NCI-H2196 (cell line): ENCODE data around the gene CNDP2.
"Not testable (repeated sequence)": the region's sequence is repeated elsewhere in the genome, so short reads cannot be mapped to it uniquely, and the experiment has no call there.

Source experiments
- DNase-seq: peaks from one replicate; lab custom pipeline; 2025; ENCODE audit not compliant: unreplicated experiment; lab: John Stamatoyannopoulos, UW

Gene CNDP2

DNA sequence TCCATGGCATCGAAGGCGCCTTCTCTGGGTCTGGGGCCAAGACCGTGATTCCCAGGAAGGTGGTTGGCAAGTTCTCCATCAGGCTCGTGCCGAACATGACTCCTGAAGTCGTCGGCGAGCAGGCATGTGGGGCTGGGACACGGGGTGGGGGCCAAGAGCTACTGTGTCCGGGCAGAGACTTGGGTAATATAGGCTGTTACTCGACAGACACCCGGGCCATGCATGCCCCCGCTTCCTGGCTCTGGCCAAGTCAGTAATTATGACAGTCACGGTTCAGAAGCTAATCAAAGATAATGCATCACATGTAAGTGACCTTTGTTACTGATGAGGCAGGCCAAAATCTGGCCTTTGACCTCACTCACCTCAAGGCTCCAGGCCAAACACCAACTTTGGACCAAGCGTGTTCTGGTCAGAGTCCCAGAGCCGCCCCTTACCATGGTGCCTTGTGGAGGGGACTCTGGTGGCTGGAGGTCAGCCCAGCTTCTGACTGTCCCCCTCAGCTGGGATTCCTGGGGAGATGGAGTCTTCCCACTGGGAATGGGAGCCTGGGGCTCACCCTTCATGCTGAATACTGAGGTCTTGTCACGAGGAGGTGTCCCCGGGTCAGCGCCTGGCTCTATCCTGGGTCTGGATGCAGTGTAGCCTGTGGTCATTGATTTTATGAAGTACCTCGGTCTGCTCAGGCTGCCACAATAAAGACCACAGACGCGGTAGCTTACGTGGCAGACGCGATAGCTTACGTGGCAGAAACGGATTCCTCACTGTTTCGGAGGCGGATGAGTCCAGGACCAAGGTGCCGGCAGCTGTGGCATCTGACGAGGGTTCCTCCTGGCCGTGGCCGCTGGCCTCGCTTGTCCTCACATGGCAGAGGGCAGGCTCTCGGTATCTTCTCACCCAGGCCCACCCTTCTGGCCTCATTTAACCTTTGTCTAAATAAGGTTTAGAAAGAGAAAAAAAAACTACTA is 20.4 kb downstream of the CNDP2 start:
- no peak for DNase-seq

DNA sequence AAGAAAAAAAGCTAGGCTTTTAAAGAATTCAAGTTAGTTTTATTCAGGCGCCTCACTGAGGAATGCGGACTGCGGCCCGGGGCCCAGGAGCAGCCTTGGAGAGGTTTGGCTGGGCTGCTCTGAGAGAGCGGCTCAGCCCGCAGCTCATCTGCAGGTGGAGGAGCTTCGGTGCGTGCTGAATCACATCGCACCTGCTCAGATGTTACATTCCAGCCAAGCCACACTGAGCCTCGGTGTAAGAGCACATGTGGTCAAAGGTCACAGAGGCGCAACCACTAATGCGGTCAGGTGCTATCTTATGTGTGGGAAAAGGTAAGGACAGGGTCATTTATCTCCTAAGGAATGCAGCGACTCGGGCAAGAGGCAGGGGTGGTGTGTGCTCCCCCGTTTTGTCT is 21.1 kb downstream of the CNDP2 start:
- no peak for DNase-seq

DNA sequence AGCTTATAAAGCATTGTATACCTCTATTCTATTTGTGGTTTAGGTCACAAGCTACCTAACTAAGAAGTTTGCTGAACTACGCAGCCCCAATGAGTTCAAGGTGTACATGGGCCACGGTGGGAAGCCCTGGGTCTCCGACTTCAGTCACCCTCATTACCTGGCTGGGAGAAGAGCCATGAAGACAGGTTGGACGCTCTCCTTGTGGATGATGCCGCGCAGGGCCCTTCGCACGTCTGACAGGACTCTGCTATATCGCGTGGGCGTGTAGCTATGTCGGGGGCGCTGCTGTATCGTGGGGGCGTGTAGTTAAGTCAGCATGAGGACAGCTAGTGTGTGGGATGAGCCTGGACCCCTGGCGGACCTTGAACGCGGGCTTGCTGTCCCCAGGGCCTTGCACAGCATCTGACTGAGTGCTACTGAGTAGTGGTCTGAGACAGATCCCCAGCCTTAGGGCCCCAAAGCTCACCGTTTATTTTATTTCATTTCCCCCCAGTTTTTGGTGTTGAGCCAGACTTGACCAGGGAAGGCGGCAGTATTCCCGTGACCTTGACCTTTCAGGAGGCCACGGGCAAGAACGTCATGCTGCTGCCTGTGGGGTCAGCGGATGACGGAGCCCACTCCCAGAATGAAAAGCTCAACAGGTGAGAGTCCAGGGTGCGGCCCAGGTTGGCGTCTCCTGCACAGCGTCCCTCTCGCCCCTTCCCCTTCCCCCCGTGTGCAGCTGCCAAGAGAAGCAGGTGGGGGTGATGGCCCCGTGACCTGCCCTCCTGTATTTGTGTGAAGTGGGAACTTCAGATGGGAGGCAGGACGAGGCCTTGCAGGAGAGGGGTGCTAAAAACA is 22.5 kb downstream of the CNDP2 start:
- no peak for DNase-seq

GRCh38 chr18:74519320-74520095 is 23.3 kb downstream of the CNDP2 start:
- no peak for DNase-seq

GRCh38 chr18:74520096-74520833 is 24.1 kb downstream of the CNDP2 start:
- no peak for DNase-seq

DNA sequence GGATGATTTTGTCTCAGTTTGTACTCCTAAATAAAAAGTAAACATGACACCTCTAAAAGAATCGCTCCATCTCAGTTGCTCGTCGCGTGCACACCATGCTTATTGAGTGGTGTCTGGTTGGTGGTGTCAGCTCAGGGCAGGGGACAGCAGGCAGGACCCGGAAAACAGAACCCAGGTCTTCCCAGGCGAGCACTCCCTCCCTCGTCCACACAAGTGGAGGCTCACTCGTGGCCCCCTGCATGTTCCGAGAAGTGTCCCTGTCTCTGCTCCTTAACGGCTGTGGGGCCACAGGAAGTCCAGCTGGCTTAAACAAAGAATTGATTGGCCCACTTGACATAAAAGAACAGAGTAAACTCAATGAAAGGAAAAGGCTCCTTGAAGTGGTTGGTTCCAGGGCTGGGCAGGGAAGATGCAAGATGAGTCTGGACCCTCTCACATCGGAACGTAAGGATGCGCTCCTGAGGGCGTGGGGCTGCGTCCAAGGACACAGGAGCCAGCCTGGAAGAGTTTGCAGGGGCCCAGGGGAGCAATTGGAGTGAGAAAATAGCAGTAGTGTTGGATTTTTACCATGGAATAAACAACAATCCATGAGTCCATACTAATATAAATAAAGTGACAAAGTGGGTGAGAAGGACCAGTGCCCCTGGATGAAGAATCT is 25.0 kb downstream of the CNDP2 start:
- DNase-seq: no peak

DNA sequence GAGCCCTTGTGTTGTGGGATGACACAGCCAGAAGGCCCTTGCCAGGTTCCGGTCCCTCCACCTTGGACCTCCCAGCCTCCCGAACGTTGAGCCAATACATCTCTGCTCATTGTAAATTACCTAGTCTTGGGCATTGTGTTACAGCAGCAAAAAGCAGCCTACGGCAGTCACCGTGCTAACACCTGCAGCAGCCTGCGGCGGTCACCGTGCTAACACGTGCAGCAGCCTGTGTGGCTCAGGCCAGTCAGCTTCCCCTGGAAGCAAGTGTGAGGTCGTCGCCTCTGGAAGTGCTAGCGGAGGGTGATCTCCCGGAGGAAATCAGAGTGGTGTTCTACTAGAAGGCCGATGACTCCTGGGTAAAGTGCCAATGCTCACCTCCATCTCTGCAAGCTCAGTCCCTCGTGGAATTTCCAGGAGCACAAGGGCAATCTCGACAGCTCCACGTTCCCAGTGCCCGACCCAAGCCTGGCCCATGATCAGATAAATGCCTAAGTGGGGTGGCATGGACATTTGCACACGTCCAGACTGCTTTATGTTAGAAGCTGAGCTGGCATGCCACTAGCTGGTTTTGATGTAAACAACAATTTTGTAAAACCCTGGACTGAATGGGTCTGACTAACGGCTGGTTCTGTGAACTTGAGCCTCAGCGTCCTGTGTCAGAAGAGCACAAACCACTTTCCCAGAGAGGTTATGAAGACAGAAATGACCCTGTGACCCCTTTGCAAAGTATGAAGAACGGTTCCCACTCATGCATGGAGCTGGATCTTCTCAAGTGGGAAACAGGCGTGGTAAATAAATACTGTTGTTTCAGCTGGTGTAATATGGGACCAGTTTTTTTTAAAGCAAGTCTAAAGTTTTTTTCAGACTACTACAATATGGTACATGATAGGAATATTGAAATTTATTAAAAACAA is 26.7 kb downstream of the CNDP2 start:
- no peak for DNase-seq

- DNase-seq: no peak
Measured at GRCh38 chr18:74524097-74524496, 27.9 kb downstream of the CNDP2 start.

DNA sequence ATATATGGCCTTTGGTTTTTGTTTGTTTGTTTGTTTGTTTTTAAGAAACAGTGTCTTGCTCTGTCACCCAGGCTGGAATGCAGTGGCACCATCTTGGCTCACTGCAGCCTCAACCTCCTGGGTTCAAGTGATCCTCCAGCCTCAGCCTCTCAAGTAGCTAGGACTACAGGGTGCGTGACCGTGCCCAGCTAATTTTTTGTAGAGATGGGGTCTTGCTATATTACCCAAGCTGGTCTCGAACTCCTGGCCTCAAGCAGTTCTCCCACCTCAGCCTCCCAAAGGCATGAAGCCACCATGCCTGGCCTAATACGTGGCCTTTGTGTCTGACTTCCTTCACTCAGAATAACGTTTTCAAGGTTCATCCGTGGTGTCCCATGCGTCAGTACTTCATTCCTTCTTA is 28.8 kb downstream of the CNDP2 start:
- DNase-seq: not testable (repeated sequence)

- no peak for DNase-seq
Measured at GRCh38 chr18:74525741-74526140, 29.6 kb downstream of the CNDP2 start.

GRCh38 chr18:74526488-74526887 is 30.3 kb downstream of the CNDP2 start:
- no peak for DNase-seq

DNA sequence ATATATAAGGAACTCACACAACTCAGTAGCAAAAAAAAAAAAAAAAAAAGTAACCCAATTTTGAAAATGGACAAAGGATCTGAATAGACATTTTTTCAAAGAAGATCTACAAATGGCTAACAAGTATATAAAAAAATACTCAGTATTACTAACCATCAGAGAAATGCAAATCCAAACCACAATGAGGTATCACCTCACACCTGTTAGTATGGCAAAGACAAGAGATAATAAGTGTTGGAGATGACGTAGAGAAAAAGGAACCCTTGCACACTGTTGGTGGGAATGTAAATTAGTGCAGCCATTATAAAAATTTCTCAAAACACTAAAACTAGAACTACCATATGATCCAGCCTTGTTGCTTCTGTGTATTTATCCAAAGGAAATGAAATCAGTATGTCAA is 32.3 kb downstream of the CNDP2 start:
- DNase-seq: no peak

- DNase-seq: no peak
Measured at GRCh38 chr18:74528913-74529312, 32.8 kb downstream of the CNDP2 start.

DNA sequence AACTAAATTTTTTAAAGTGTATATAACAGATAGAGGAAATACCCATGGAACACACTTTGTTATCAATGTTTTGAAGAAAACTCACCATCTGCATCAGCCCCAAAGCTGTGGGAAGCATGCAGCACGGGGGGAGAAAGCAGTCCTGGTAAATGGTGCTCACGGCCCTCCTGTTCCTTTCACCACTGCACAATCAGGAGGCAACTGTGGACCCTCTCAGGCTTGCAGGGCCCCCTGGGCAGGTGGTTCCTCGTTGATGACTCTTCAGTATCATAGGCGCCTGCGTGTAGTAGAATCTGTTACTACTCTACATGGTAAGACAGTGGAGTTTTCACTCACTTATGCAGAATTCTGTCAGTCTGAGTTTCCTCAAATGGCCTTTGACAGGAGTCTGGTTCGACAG is 33.2 kb downstream of the CNDP2 start:
- no peak for DNase-seq

GRCh38 chr18:74529811-74530583 is 33.8 kb downstream of the CNDP2 start:
- no peak for DNase-seq

DNA sequence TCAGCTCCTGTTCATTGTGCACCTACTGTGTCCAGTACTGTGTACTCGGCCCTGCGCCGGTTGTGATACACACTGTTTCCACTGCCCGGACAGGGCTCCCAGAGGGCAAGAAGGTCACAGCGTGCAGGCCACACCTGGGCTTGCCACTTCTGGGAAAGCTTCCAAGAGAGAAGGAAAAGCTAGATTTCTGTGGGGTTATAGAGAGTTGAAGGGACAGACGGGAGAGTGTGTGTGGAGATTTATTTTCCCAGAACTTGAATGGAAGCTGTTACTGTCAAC is 34.4 kb downstream of the CNDP2 start:
- no peak for DNase-seq

DNA sequence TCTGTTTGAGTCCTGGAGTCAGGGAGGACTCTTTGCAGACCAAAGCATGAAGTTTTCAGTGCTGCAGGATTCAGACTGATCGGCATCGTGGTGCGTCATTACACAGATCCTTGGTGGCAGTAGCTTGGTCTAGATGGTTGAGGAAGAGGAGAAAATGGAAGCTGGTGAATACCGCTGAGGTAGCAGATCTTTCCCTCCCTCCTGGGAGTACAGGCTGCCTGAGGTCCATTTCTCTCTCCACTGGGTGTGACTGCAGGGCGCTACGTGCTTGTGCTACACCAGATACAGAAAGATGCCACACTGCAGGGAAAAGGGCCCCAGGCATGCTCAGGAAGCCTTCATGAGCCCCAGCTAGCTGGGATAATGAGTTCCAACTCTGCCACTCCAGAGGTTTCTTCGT is 34.9 kb downstream of the CNDP2 start:
- no peak for DNase-seq

DNA sequence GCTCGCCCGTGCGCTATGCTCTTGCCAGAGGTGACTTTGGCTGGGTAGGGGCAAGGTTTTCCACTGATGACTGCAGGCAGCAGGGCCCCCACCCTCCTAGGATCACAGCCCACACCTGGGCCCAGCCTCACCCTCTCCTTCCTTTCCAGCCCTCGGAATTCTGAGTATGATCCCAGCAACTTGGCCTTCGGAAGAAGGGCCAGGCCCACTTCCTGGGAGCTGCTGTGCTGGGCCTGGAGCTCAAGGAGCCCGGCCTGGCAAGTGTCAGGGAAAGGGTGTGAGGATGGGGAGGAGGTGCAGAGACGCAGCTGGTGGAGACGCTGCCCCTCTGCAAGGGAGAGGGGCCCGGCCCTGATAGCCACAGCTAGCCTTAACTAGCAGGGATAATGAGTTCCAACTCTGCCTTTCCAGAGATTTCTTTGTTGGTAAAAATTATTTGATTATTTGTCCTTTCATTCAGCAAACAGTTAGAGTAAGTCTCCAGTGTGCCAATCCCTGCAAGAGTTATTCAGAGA is 36.4 kb downstream of the CNDP2 start:
- no peak for DNase-seq
